ENCODE measurements around the gene FAM187B. TPM values are rescaled to one million over a fixed set of nuclear protein-coding genes. Genes with fewer than 3 reads are reported as not detected.

FAM187B gene
- total RNA-seq, 1 experiment from 2014 or later, result not detected

GRCh38 chr19:35269438-35270117, 41.0 kb upstream of the FAM187B start:
- Mint-ChIP-seq H3K9me3 (no peaks in the 10 kb centered on the region), H3K4me3 (peak overlapping the region; percentile 60 to 79), H3K27me3 (ENCODE audit: low read depth) (no peaks in the 10 kb centered on the region), H3K27ac (0 out of 7 replicates have a peak overlapping the region, but pooled peaks of 1 of the 3 experiments have one; percentile 48), H3K36me3 (ENCODE audit: insufficient read depth in 1 of 3, low read depth in 3 of 3) (peaks cover 28 to 64% (median 64%) of the 10 kb centered on the region in 3 experiments), H3K4me1 (peaks cover 11 to 15% of the 10 kb centered on the region in 2 experiments)
- TF ChIP-seq, protein P1, sequence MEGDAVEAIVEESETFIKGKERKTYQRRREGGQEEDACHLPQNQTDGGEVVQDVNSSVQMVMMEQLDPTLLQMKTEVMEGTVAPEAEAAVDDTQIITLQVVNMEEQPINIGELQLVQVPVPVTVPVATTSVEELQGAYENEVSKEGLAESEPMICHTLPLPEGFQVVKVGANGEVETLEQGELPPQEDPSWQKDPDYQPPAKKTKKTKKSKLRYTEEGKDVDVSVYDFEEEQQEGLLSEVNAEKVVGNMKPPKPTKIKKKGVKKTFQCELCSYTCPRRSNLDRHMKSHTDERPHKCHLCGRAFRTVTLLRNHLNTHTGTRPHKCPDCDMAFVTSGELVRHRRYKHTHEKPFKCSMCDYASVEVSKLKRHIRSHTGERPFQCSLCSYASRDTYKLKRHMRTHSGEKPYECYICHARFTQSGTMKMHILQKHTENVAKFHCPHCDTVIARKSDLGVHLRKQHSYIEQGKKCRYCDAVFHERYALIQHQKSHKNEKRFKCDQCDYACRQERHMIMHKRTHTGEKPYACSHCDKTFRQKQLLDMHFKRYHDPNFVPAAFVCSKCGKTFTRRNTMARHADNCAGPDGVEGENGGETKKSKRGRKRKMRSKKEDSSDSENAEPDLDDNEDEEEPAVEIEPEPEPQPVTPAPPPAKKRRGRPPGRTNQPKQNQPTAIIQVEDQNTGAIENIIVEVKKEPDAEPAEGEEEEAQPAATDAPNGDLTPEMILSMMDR (conservative IDR thresholded peaks at IDR 0.05), result peak; percentile 99
- H4K20me1 ChIP-seq (ENCODE audit: control insufficient read depth, insufficient read depth, insufficient read length), result no peaks in the 10 kb centered on the region
- H3K27ac ChIP-seq (ENCODE audit: insufficient read length, low read depth, low read length), result no peak overlapping the region
- DNase-seq, result peak; percentile 93
- no peak overlapping the region for H2BK120ac ChIP-seq (ENCODE audit: low read depth, low read length, poor library complexity, severe bottlenecking)
- H3K79me1 ChIP-seq (ENCODE audit: insufficient read depth, low read depth, low read length, poor library complexity, severe bottlenecking), result no peaks in the 10 kb centered on the region
- no peak overlapping the region for H2BK15ac ChIP-seq (ENCODE audit: low read depth, low read length)
- no peak overlapping the region for H4K91ac ChIP-seq (ENCODE audit: insufficient read length, low read depth, low read length)
- H3K4ac ChIP-seq (ENCODE audit: low read depth, low read length), result no peak overlapping the region
- H2AFZ ChIP-seq (ENCODE audit: low read length), result no peak overlapping the region
- H3K23ac ChIP-seq (ENCODE audit: insufficient read length, low read depth, low read length), result no peak overlapping the region
- H2BK20ac ChIP-seq (ENCODE audit: low read depth, low read length, poor library complexity, severe bottlenecking), result no peak overlapping the region
- H3T11ph ChIP-seq (ENCODE audit: low read length), result no peak overlapping the region
- no peak overlapping the region for H4K5ac ChIP-seq (ENCODE audit: insufficient read length, low read depth, low read length)
- no peak overlapping the region for H2AK5ac ChIP-seq (ENCODE audit: insufficient read length, low read length)
- H3K14ac ChIP-seq (ENCODE audit: insufficient read depth, low read length), result peak overlapping the region; percentile 90; the same call in 1 of the 2 replicates
- H3K4me1 ChIP-seq (ENCODE audit: insufficient read depth, low read length), result no peaks in the 10 kb centered on the region
- peak overlapping the region; percentile 57 for H3K9ac ChIP-seq (ENCODE audit: extremely low read depth, insufficient read length, low read length)
- H3K4me2 ChIP-seq (ENCODE audit: insufficient read depth, insufficient read length, low read length), result peak overlapping the region; percentile 24
- H4K8ac ChIP-seq (replicated peaks; ENCODE audit: insufficient read length, low read depth, low read length), result no peak overlapping the region
- H2BK12ac ChIP-seq (ENCODE audit: insufficient read length, low read depth, low read length), result no peak overlapping the region
- no CpG with 5 or more reads among the region's 66 CpGs for WGBS (ENCODE audit: extremely low coverage, insufficient read length, low lambda C conversion rate)
- H3K9me3 ChIP-seq (ENCODE audit: control insufficient read depth, low read depth, low read length), result no peaks in the 10 kb centered on the region
- no peaks in the 10 kb centered on the region for H3K27me3 ChIP-seq (ENCODE audit: insufficient read depth, low read length)
- no peak overlapping the region for H2BK5ac ChIP-seq (ENCODE audit: insufficient read length, low read length)
- H3K23me2 ChIP-seq (ENCODE audit: insufficient read length, low read depth, low read length, poor library complexity, severe bottlenecking), result peaks cover 5% of the 10 kb centered on the region
- H3K18ac ChIP-seq (ENCODE audit: insufficient read length, low read depth, low read length), result peak overlapping the region; percentile 59
- H3K79me2 ChIP-seq (ENCODE audit: insufficient read depth, low read length), result no peaks in the 10 kb centered on the region
- no peak overlapping the region for H3K56ac ChIP-seq (ENCODE audit: insufficient read length, low read depth, low read length)

Measured in H9 (cell line).